Measurements from ENCODE around the gene THSD8. TPM values are rescaled to one million over a fixed set of nuclear protein-coding genes. Genes with fewer than 3 reads are reported as not detected.

The THSD8 gene
- total and polyA plus RNA-seq, 2 experiments from 2014 or later, result 15.0 TPM; not detected in 1

- H3K36me3 ChIP-seq, result no peaks in the 10 kb centered on the region
- no peak within 1 kb of the TSS for H3K27ac ChIP-seq
- peak within 1 kb of the TSS; percentile 53 for H3K4me3 ChIP-seq
- H3K4me1 ChIP-seq (ENCODE audit: low read depth), result no peaks in the 10 kb centered on the region
- peaks cover 50% of the 10 kb centered on the region for H3K27me3 ChIP-seq
- TF ChIP-seq CTCF (IDR thresholded peaks at IDR 0.05; ENCODE audit: low read depth, low read length), result no peak
- no peak for DNase-seq (ENCODE audit: low read depth in 1 of 2, low spot score in 1 of 2)
- H3K9me3 ChIP-seq (ENCODE audit: low read depth), result no peaks in the 10 kb centered on the region
These were observed 32.7 kb downstream of the THSD8 start, which contains the start of gene RTBDN for GRCh38 chr19:12834566-12834943. Gene RTBDN (minus strand): TSS chr19:12834579. CDS start chr19:12829979, 4,600 bp downstream.

GRCh38 chr19:12834976-12835757, 33.3 kb downstream of the THSD8 start:
- H3K4me3 ChIP-seq, result no peak overlapping the region
- H3K27me3 ChIP-seq, result peaks cover 50% of the 10 kb centered on the region
- no peaks in the 10 kb centered on the region for H3K9me3 ChIP-seq (ENCODE audit: low read depth)
- H3K4me1 ChIP-seq (ENCODE audit: low read depth), result no peaks in the 10 kb centered on the region
- no peak for TF ChIP-seq CTCF (IDR thresholded peaks at IDR 0.05; ENCODE audit: low read depth, low read length)
- peak; percentile 21 to 40 for DNase-seq (ENCODE audit: low read depth in 1 of 2, low spot score in 1 of 2)
- H3K27ac ChIP-seq, result no peak overlapping the region
- H3K36me3 ChIP-seq, result no peaks in the 10 kb centered on the region

GRCh38 chr19:12836529-12836863, 34.6 kb downstream of the THSD8 start:
- no peaks in the 10 kb centered on the region for H3K9me3 ChIP-seq (ENCODE audit: low read depth)
- H3K36me3 ChIP-seq, result no peaks in the 10 kb centered on the region
- peaks cover 47% of the 10 kb centered on the region for H3K27me3 ChIP-seq
- no peak for DNase-seq (ENCODE audit: low read depth in 1 of 2, low spot score in 1 of 2)
- H3K27ac ChIP-seq, result no peak overlapping the region
- no peak overlapping the region for H3K4me3 ChIP-seq
- TF ChIP-seq CTCF (IDR thresholded peaks at IDR 0.05; ENCODE audit: low read depth, low read length), result no peak
- H3K4me1 ChIP-seq (ENCODE audit: low read depth), result no peaks in the 10 kb centered on the region

- peaks cover 43% of the 10 kb centered on the region for H3K27me3 ChIP-seq
- H3K4me1 ChIP-seq (ENCODE audit: low read depth), result no peaks in the 10 kb centered on the region
- H3K36me3 ChIP-seq, result no peaks in the 10 kb centered on the region
- no peaks in the 10 kb centered on the region for H3K9me3 ChIP-seq (ENCODE audit: low read depth)
- H3K27ac ChIP-seq, result no peak overlapping the region
- no peak overlapping the region for H3K4me3 ChIP-seq
- TF ChIP-seq CTCF (IDR thresholded peaks at IDR 0.05; ENCODE audit: low read depth, low read length), result no peak
- no peak for DNase-seq (ENCODE audit: low read depth in 1 of 2, low spot score in 1 of 2)
These were observed 35.4 kb downstream of the THSD8 start for GRCh38 chr19:12837225-12837624.

- TF ChIP-seq CTCF (IDR thresholded peaks at IDR 0.05; ENCODE audit: low read depth, low read length), result no peak
- Histone ChIP-seq H3K27me3 (peaks cover 42% of the 10 kb centered on the region), H3K4me3 (peak within 1 kb of the TSS; percentile 75), H3K4me1 (ENCODE audit: low read depth) (no peaks in the 10 kb centered on the region), H3K36me3 (no peaks in the 10 kb centered on the region), H3K27ac (no peak within 1 kb of the TSS), H3K9me3 (ENCODE audit: low read depth) (no peaks in the 10 kb centered on the region)
- DNase-seq (ENCODE audit: low read depth in 1 of 2, low spot score in 1 of 2), result peak; percentile 27 to 86
These were observed 36.5 kb downstream of the THSD8 start, which contains the start of gene MAST1 for GRCh38 chr19:12838182-12838885. Gene MAST1 (plus strand): TSS chr19:12838515. CDS start chr19:12838573, 58 bp downstream.

All from cardiac muscle cell (in vitro differentiated cells and primary cell).